ENCODE results near the gene MEIOB.

MEIOB gene

DNA sequence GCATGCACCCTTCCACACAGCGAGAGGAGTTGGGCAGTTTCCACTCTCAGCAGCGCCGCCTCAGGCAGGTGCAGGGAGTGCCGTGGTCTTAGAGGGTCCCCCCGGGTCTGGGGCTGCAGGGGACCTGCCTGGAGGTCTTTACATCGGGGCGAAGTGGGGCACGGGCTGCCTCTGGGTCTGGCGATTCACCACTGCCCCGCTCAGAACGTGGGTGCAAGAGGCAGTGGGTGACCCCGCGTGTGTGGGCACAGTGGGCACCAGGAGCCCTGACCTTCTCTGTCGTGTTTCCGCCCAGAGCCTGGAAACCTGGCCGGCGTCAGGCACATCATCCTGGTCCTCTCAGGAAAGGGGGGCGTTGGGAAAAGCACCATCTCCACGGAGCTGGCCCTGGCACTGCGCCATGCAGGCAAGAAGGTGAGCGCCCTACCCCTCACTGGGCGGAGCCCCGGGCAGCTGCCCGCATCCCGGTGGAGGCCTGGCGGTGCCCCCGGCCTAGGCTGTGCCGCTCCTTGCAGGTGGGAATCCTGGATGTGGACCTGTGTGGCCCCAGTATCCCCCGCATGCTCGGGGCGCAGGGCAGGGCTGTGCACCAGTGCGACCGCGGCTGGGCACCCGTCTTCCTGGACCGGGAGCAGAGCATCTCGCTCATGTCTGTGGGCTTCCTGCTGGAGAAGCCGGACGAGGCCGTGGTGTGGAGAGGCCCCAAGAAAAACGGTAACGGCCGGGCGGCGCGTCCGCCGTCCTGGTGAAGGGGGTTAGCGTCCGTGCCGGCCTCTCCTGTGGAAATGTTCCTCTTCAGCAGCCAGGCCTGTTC is 85.5 kb downstream of the MEIOB start:
- no peak for DNase-seq (ENCODE audit: low read depth)

DNA sequence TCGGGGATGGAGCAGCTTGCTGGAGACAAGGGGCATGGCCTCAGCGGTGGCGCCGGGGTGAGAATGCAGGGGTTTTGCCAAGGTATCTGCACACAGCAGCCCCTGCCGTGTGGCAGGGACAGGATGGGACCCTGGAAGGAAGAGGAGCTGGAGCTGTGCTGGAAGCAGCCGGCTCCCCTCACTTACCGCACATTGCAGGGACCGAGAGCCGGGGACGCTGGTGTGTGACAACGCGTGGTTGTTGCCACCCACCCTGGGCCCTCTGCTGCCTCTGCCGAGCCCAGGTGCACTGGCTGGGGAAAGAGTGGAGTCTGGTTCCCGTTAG is 86.2 kb downstream of the MEIOB start:
- DNase-seq (ENCODE audit: low read depth): no peak

DNA sequence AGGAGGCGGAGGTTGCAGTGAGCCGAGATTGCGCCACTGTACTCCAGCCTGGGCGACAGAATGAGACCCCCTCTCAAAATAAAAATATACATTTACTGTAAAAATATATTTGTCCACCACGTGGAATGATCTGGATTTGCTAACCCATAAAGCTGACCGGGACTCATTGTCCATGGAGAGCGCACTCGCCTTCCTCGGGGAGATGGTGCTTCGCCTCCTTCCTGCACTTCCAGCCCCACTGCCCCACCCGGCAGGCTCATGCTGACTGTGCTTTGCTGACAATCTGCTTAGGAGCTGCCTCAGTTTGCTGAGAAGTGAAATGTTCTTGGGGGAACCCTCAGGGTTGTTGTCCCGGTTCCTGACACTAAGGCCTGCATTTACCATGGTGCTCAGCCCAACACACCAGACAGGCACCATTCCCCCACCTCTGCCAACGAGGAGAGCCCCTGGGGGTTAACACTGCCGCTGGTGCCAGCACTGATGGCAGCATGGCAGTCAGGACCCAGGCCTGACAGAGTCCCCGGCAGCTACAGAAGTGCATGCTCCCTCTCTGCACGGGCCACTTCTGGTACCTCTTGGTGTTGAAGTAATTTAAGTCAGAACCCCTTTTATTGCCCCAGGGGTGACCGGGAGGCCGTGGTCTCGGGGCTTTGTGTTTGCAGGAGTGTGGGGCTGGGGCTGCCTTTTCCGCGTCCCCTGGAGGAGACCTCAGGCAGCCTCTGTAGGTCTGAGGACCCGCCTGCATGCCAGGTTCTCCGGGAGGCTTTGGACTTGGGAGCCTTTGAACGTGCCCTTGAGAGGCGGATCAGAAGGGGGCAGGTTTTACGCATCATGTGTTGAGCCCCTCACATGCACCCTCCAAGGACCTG is 86.8 kb downstream of the MEIOB start:
- DNase-seq (ENCODE audit: low read depth): no peak

Measured in HS-5 (cell line).